Stomach (tissue), 9 donors: ENCODE results near the gene TMEM116. TPM values are rescaled to one million over a fixed set of nuclear protein-coding genes. Genes with fewer than 3 reads are reported as not detected.

ENCODE experiments used
- DNase-seq, 2 donors: peaks; one replicate each; pipeline versions ENCODE4 v3.0.0 to v3.0.0-alpha.2; 2013 to 2019
- H3K27ac ChIP-seq, 5 donors: fragments of 200-600 bp in 4 of 5; sonication (generic) in 4 of 5; one replicate each; pipeline ENCODE4 v1.5.1; 2013 to 2019; ENCODE audit warnings: mild to moderate bottlenecking in 1 of 5, moderate library complexity in 1 of 5
- H3K27me3 ChIP-seq, 3 donors: fragments of 200-600 bp; sonication (generic); one replicate each; pipeline ENCODE4 v1.5.1; 2017 to 2019; ENCODE audit warnings: mixed run types in 1 of 3
- H3K36me3 ChIP-seq, 4 donors: fragments of 200-600 bp; sonication (generic); 1 replicate in 3 of 4; 2 replicates in 1 of 4; pipeline ENCODE4 v1.5.1; 2016 to 2019
- H3K4me1 ChIP-seq, 4 donors: fragments of 200-600 bp; sonication (generic); one replicate each; pipeline ENCODE4 v1.5.1; 2016 to 2019
- H3K4me3 ChIP-seq, 4 donors: fragments of 200-600 bp; sonication (generic) in 3 of 4; one replicate each; pipeline ENCODE4 v1.5.1; 2016 to 2019; ENCODE audit warnings: mild to moderate bottlenecking in 1 of 4
- H3K9me3 ChIP-seq, 4 donors: fragments of 200-600 bp; sonication (generic); one replicate each; pipeline ENCODE4 v1.5.1; 2016 to 2019
- CTCF ChIP-seq, 7 experiments: fragments of 450-650 bp in 4 of 7; fragments of 200-600 bp in 3 of 7; sonication (generic) in 3 of 7; IDR thresholded peaks; one replicate each; pipeline ENCODE4 v1.5.1; 2016 to 2019; ENCODE audit warnings: antibody characterized with exemption in 7 of 7, control low read depth in 2 of 7, mild to moderate bottlenecking in 1 of 7
- EP300 ChIP-seq: sonication (generic); formaldehyde crosslinking; IDR thresholded peaks from one replicate; pipeline ENCODE4 v1.6.1; 2017; ENCODE audit warnings: antibody characterized with exemption
- POLR2A ChIP-seq, 4 donors: fragments of 450-650 bp; IDR thresholded peaks; one replicate each; pipeline ENCODE4 v1.6.1; 2016; ENCODE audit warnings: antibody characterized with exemption in 4 of 4, control low read depth in 2 of 4, mild to moderate bottlenecking in 1 of 4, moderate library complexity in 1 of 4
- POLR2AphosphoS5 ChIP-seq, 3 donors: sonication (generic); formaldehyde crosslinking; IDR thresholded peaks; one replicate each; pipeline ENCODE4 v1.6.1; 2016; ENCODE audit warnings: antibody characterized with exemption in 3 of 3
- WGBS, 5 donors: extraction: QIAGEN DNeasy Blood & Tissue Kit in 3 of 5; methylation state at CpG; one replicate each; pipeline versions ENCODE4 v1.1.5 to v1.1.7; 2013 to 2018; 5-methylcytosine and 5-hydroxymethylcytosine counted together
- intact Hi-C: fragments of 100-400 bp; cut with DNase I; formaldehyde crosslinking; loops from one replicate; pipeline ENCODE4 v1.15.1; 2023; ENCODE audit warnings: low total_unique reads
- polyA plus RNA-seq, 3 donors: library from polyadenylated mRNA; stranded (reverse); fragments of 200-250 nt; gene quantifications; one replicate each; pipeline ENCODE4 v1.2.3, GENCODE V29; 2013
- total RNA-seq, 5 donors: library from RNA; depleted of rRNA; stranded (reverse); fragments of >200 nt; gene quantifications; one replicate each; pipeline versions ENCODE4 v1.1.0 to v1.2.3, GENCODE V29; 2014 to 2016
- donor health status: healthy with polysubstance abuse.
- donor health status: Bipolar disorder and iron deficiency.
- donor health status: healthy.

TMEM116 gene
- total and polyA plus RNA-seq, 8 donors, result 0.58 to 20.2 (median 8.2) TPM

GRCh38 chr12:111942557-111942956, 70.4 kb downstream of the TMEM116 start:
- Histone ChIP-seq H3K27me3 (no peaks in the 10 kb centered on the region), H3K27ac (no peak overlapping the region), H3K9me3 (no peaks in the 10 kb centered on the region), H3K4me1 (peaks cover 0 to 8% (median 3%) of the 10 kb centered on the region in 4 donors), H3K36me3 (no peaks in the 10 kb centered on the region), H3K4me3 (no peak overlapping the region)
- TF ChIP-seq POLR2A (IDR thresholded peaks at IDR 0.05) (no peak), POLR2AphosphoS5 (IDR thresholded peaks at IDR 0.05) (no peak), EP300 (no peak), CTCF (IDR thresholded peaks at IDR 0.05) (no peak)
- DNase-seq, result peak; percentile 27 to 46
- intact Hi-C loops, result no loop called here
- WGBS, 5 donors, result 55 to 71% (median 64%) methylated on average over 5 of the region's 5 CpGs

- Histone ChIP-seq H3K27ac (peak overlapping the region in 3 of 5 donors; percentile 26 to 56 (median 35)), H3K27me3 (no peaks in the 10 kb centered on the region), H3K4me1 (peaks cover 0 to 6% (median under 1%) of the 10 kb centered on the region in 4 donors), H3K4me3 (no peak overlapping the region), H3K36me3 (peaks cover 0 to 8% (median 7%) of the 10 kb centered on the region in 4 donors), H3K9me3 (no peaks in the 10 kb centered on the region)
- TF ChIP-seq EP300 (no peak), POLR2A (IDR thresholded peaks at IDR 0.05) (no peak), POLR2AphosphoS5 (IDR thresholded peaks at IDR 0.05) (no peak), CTCF (IDR thresholded peaks at IDR 0.05) (no peak)
- intact Hi-C loops, result no loop called here
- peak in 1 of 2 donors; percentile 22 for DNase-seq
- WGBS, 5 donors, result 53 to 90% (median 79%) methylated on average over 1 of the region's 1 CpG
Observed at GRCh38 chr12:111937429-111937828, 75.5 kb downstream of the TMEM116 start.

GRCh38 chr12:111936869-111937268, 76.1 kb downstream of the TMEM116 start:
- intact Hi-C loops, result no loop called here
- peaks cover 0 to 6% (median 0%) of the 10 kb centered on the region in 4 donors for H3K4me1 ChIP-seq
- H3K36me3 ChIP-seq, result peaks cover 0 to 14% (median 12%) of the 10 kb centered on the region in 4 donors
- TF ChIP-seq POLR2AphosphoS5 (IDR thresholded peaks at IDR 0.05), result no peak
- TF ChIP-seq POLR2A (IDR thresholded peaks at IDR 0.05), result no peak
- no peak for TF ChIP-seq CTCF (IDR thresholded peaks at IDR 0.05)
- TF ChIP-seq EP300, result no peak
- H3K4me3 ChIP-seq, result no peak overlapping the region
- no peaks in the 10 kb centered on the region for H3K9me3 ChIP-seq
- DNase-seq, result no peak
- H3K27me3 ChIP-seq, result no peaks in the 10 kb centered on the region
- H3K27ac ChIP-seq, result peak overlapping the region in 1 of 5 donors; percentile 56

GRCh38 chr12:111932241-111932640, 80.7 kb downstream of the TMEM116 start:
- intact Hi-C loops, result no loop called here
- Histone ChIP-seq H3K27ac (no peak overlapping the region), H3K4me1 (no peaks in the 10 kb centered on the region), H3K27me3 (no peaks in the 10 kb centered on the region), H3K4me3 (no peak overlapping the region), H3K9me3 (no peaks in the 10 kb centered on the region), H3K36me3 (peaks cover 0 to 22% (median 17%) of the 10 kb centered on the region in 4 donors)
- TF ChIP-seq CTCF (IDR thresholded peaks at IDR 0.05), result no peak
- TF ChIP-seq POLR2AphosphoS5 (IDR thresholded peaks at IDR 0.05), result no peak
- TF ChIP-seq EP300, result no peak
- TF ChIP-seq POLR2A (IDR thresholded peaks at IDR 0.05), result no peak
- 84 to 91% (median 90%) methylated on average over 5 of the region's 5 CpGs for WGBS, 5 donors
- DNase-seq, result no peak
